HepG2 (cell line): ENCODE measurements around the gene GRIA3.

Experiments used
- CTCF ChIP-seq: sonication (generic); formaldehyde crosslinking; IDR thresholded peaks from 2 replicates; pipeline ENCODE4 v1.5.0; 2020; ENCODE audit warnings: mild to moderate bottlenecking, missing genetic modification reagents, moderate library complexity
- EZH2 ChIP-seq: conservative IDR thresholded peaks from 2 replicates; pipeline ENCODE4 v1.6.1; 2012; ENCODE audit warnings: mild to moderate bottlenecking, low read depth, low read length, moderate library complexity
- HOXA3 ChIP-seq: sonication (generic); formaldehyde crosslinking; IDR thresholded peaks from 2 replicates; pipeline ENCODE4 v1.5.0; 2020; ENCODE audit warnings: missing genetic modification reagents
- REST ChIP-seq, 2 experiments: IDR thresholded peaks; 2 replicates each; pipeline ENCODE4 v1.6.1; 2011 to 2012; ENCODE audit warnings: low read length in 2 of 2, borderline replicate concordance in 1 of 2, low read depth in 1 of 2, mild to moderate bottlenecking in 1 of 2, moderate library complexity in 1 of 2
- TCF7L2 ChIP-seq: IDR thresholded peaks from 2 replicates; pipeline ENCODE4 v1.6.1; 2011; ENCODE audit warnings: mild to moderate bottlenecking, low read depth, low read length, moderate library complexity

- TF ChIP-seq TCF7L2 (no peak), HOXA3 (CRISPR knock-in tag) (no peak), EZH2 (no peak), REST (IDR thresholded peaks at IDR 0.05; ENCODE audit: borderline replicate concordance in 1 of 2, low read depth in 1 of 2, low read length in 2 of 2) (no peak), CTCF (CRISPR knock-in tag) (no peak)
Observed at GRCh38 chrX:123310112-123310511, 126.0 kb downstream of the GRIA3 start.
